Measurements from ENCODE around the gene ASB9. TPM values are rescaled to one million over a fixed set of nuclear protein-coding genes. Genes with fewer than 3 reads are reported as not detected.

Gene ASB9
- total and polyA plus RNA-seq, 2 donors (not counting 3 experiments of a cell fraction or from before 2014, with no cell fraction given) = 6.5 to 7.6 TPM

DNA sequence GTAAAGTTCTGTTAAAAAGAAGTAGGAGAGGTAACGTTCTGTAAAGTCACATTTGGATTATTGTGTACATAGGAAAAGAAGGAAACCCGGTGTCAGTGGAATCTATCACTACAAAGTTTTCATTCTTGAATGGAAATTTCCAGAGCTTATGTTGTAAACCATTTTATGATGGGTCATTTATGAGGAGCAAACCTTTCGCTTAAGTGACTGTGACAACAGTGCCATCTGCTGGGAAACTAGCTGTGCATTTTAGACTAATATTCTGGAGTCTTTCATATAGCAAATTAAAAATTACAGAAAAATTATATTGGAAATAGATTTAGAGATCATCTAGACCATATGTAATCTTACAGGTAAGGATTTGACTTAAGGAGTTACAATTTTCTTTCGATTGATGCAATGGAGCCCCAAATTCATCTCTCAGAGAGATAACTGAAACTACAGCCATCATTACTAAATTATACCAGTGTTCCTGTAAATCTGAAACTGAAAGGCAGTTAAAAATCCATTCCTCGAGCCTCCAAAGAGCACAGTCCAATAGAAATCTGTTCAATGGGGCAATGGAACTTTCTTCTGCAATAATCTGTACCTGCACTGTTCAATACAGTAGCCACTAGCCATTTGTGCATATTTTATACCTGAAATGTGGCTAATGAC is 26.9 kb downstream of the ASB9 start:
- FAIRE-seq = peak; percentile 50
- Histone ChIP-seq H3K27me3 (ENCODE audit: control insufficient read depth in 2 of 2, insufficient read depth in 2 of 2, low read length in 2 of 2) (no peaks in the 10 kb centered on the region), H3K9me3 (replicated peaks; ENCODE audit: control insufficient read depth, insufficient read depth, low read length) (no peaks in the 10 kb centered on the region), H4K20me1 (replicated peaks; ENCODE audit: control insufficient read depth, extremely low read depth, insufficient read depth, low read length) (no peaks in the 10 kb centered on the region), H3K79me2 (ENCODE audit: control insufficient read depth, insufficient read depth, low read length) (no peaks in the 10 kb centered on the region), H3K9me1 (replicated peaks; ENCODE audit: control insufficient read depth, extremely low read depth, insufficient read depth, low read length) (no peaks in the 10 kb centered on the region), H3K4me3 (replicated peaks in 1 of 3; ENCODE audit: insufficient read depth in 1 of 3, low read depth in 1 of 3, low read length in 3 of 3) (no peak overlapping the region), H3K9ac (replicated peaks; ENCODE audit: extremely low read depth, insufficient read depth, low read length) (no peak overlapping the region), H3K36me3 (ENCODE audit: control insufficient read depth in 2 of 2, extremely low read depth in 1 of 2, insufficient read depth in 2 of 2, low read length in 2 of 2) (no peaks in the 10 kb centered on the region), H3K4me1 (ENCODE audit: control insufficient read depth, extremely low read depth, insufficient read depth, low read length) (no peaks in the 10 kb centered on the region), H3K27ac (ENCODE audit: insufficient read depth, low read depth, low read length) (no peak overlapping the region), H2AFZ (ENCODE audit: low read depth, low read length) (no peak overlapping the region), H3K4me2 (ENCODE audit: insufficient read depth, low read length) (no peak overlapping the region)
- no TSS peak for BruUV-seq (replicated peaks)
- peak; percentile 9 to 23 for TF ChIP-seq CTCF (IDR thresholded peaks at IDR 0.05; ENCODE audit: extremely low read depth in 1 of 2, insufficient read depth in 1 of 2, low read depth in 1 of 2, low read length in 2 of 2)
- TF ChIP-seq POLR2AphosphoS5 (IDR thresholded peaks at IDR 0.05; ENCODE audit: insufficient read depth, low read depth, low read length) = no peak
- ChIA-PET CTCF (interaction anchor here (0.7 to 1.5 kb wide), 18 partner anchors 9 to 1214 kb away, joined by 3 to 15 read pairs (median 4); partner anchors contain the start of gene GEMIN8), POLR2A (no interaction called here)
- intact Hi-C loops (cut with micrococcal nuclease) (loop anchor here (1.0 to 2.0 kb wide), 4 partner anchors 31 to 1204 kb away; no protein-coding TSS in a partner anchor), dilution Hi-C loops (cut with MboI; ENCODE audit: extremely low pct_ligation_motif_present, low sequenced_read_pairs) (no loop called here)
- DNase-seq (ENCODE audit: low read depth, low spot score) = peak; percentile 55

DNA sequence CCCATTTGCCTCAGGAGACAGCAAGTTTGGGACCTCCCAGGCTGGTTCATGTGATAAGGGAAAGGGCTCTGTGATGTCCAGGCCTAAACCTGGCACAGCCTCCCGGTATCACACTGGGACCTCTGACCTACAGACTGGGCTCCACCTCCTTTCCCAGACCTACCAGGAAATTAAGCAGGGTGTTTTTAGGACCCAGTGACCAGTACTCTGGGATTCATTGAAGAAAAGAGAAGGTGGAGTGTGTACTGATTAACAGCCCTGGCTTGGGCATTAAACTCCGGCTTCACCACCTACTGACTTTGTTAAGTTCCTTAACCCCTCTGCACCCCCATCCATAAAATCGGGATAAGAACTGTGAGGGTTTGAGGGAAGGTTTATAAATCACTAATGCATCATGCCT is 28.6 kb downstream of the ASB9 start:
- POLR2A ChIA-PET = no interaction called here
- DNase-seq (ENCODE audit: low read depth, low spot score) (no peak), FAIRE-seq (no peak)

More for the DNA sequence above, 28.6 kb downstream of the ASB9 start:
- Histone ChIP-seq H3K9ac (replicated peaks; ENCODE audit: extremely low read depth, insufficient read depth, low read length) (no peak overlapping the region), H3K9me1 (replicated peaks; ENCODE audit: control insufficient read depth, extremely low read depth, insufficient read depth, low read length) (no peaks in the 10 kb centered on the region), H3K4me3 (replicated peaks in 1 of 3; ENCODE audit: insufficient read depth in 1 of 3, low read depth in 1 of 3, low read length in 3 of 3) (no peak overlapping the region), H3K79me2 (ENCODE audit: control insufficient read depth, insufficient read depth, low read length) (no peaks in the 10 kb centered on the region), H3K27ac (ENCODE audit: insufficient read depth, low read depth, low read length) (no peak overlapping the region), H3K36me3 (ENCODE audit: control insufficient read depth in 2 of 2, extremely low read depth in 1 of 2, insufficient read depth in 2 of 2, low read length in 2 of 2) (no peaks in the 10 kb centered on the region), H3K9me3 (replicated peaks; ENCODE audit: control insufficient read depth, insufficient read depth, low read length) (no peaks in the 10 kb centered on the region), H4K20me1 (replicated peaks; ENCODE audit: control insufficient read depth, extremely low read depth, insufficient read depth, low read length) (no peaks in the 10 kb centered on the region), H2AFZ (ENCODE audit: low read depth, low read length) (no peak overlapping the region), H3K4me2 (ENCODE audit: insufficient read depth, low read length) (no peak overlapping the region), H3K27me3 (ENCODE audit: control insufficient read depth in 2 of 2, insufficient read depth in 2 of 2, low read length in 2 of 2) (no peaks in the 10 kb centered on the region), H3K4me1 (ENCODE audit: control insufficient read depth, extremely low read depth, insufficient read depth, low read length) (no peaks in the 10 kb centered on the region)
- BruUV-seq (replicated peaks) = no TSS peak
- intact Hi-C loops (cut with micrococcal nuclease) = no loop called here
- CTCF ChIA-PET = no interaction called here
- dilution Hi-C loops (cut with MboI; ENCODE audit: extremely low pct_ligation_motif_present, low sequenced_read_pairs) = no loop called here
- no peak for TF ChIP-seq GATA2 (IDR thresholded peaks at IDR 0.05; ENCODE audit: insufficient read depth, insufficient read length, low read depth, low read length)

Measured in endothelial cell of umbilical vein (primary cell).